Panc1 (cell line): Measurements from ENCODE around the gene DLK2. TPM values are rescaled to one million over a fixed set of nuclear protein-coding genes. Genes with fewer than 3 reads are reported as not detected.
A peak's percentile ranks its signal among the peaks of the same experiment; 100 is the strongest.

ENCODE experiments used
- ATAC-seq: fragments of 200-7000 bp; cut with Tn5 transposase; 2 replicates; pipeline ENCODE4 v1.9.1; 2020; ENCODE audit warnings: mild to moderate bottlenecking, moderate library complexity
- BruUV-seq: library from RNA; stranded (reverse); fragments of 400-500 nt; replicated peaks from 2 replicates; lab custom pipeline; 2021; lab: Mats Ljungman, UMichigan
- CTCF ChIA-PET: fragments of 300-600 bp; sonication (Branson Sonifier 250); formaldehyde crosslinking; loops from one replicate; lab custom pipeline; 2022; ENCODE audit warnings: antibody characterized with exemption; lab: Charles Lee
- POLR2A ChIA-PET: fragments of 300-600 bp; sonication (Branson Sonifier 250); formaldehyde crosslinking; loops from one replicate; lab custom pipeline; 2022; ENCODE audit warnings: antibody characterized with exemption; lab: Charles Lee
- DNase-seq: peaks from one replicate; pipeline ENCODE4 v3.0.0-alpha.2; 2010; ENCODE audit warnings: low read depth, low spot score
- H3K27ac ChIP-seq: 2 replicates; pipeline ENCODE4 v1.5.1; 2011; ENCODE audit warnings: mild to moderate bottlenecking, low read length, inconsistent platforms
- H3K27me3 ChIP-seq: fragments of 200-500 bp; sonication (Bioruptor generic); 2 replicates; pipeline ENCODE4 v1.6.0; 2014; ENCODE audit warnings: low read length, inconsistent platforms; ENCODE audit not compliant: control insufficient read depth, insufficient read depth
- H3K36me3 ChIP-seq: fragments of 200-500 bp; sonication (Bioruptor generic); 2 replicates; pipeline ENCODE4 v1.5.1; 2014; ENCODE audit warnings: inconsistent platforms, mild to moderate bottlenecking, low read length, moderate library complexity; ENCODE audit not compliant: control insufficient read depth, insufficient read depth
- H3K4me1 ChIP-seq: 2 replicates; pipeline ENCODE4 v1.5.1; 2011; ENCODE audit warnings: inconsistent platforms, mild to moderate bottlenecking, low read length, moderate library complexity; ENCODE audit not compliant: control insufficient read depth, insufficient read depth
- H3K4me3 ChIP-seq, 2 experiments: 2 replicates each; pipeline ENCODE4 v1.5.1; 2011 to 2012; ENCODE audit warnings: low read depth in 2 of 2, low read length in 2 of 2, mild to moderate bottlenecking in 2 of 2, inconsistent platforms in 1 of 2, moderate library complexity in 1 of 2
- H3K9me3 ChIP-seq: fragments of 200-500 bp; sonication (Bioruptor generic); 2 replicates; pipeline ENCODE4 v1.5.1; 2014; ENCODE audit warnings: low read depth, mild to moderate bottlenecking, inconsistent platforms, low read length, moderate library complexity; ENCODE audit not compliant: control insufficient read depth, insufficient read depth
- CTCF ChIP-seq: fragments of 450-650 bp; IDR thresholded peaks from 2 replicates; pipeline ENCODE4 v1.5.1; 2017; ENCODE audit warnings: mild to moderate bottlenecking
- POLR2AphosphoS5 ChIP-seq: IDR thresholded peaks from 2 replicates; pipeline ENCODE4 v1.6.1; 2012; ENCODE audit warnings: mild to moderate bottlenecking, low read depth, low read length, moderate library complexity
- REST ChIP-seq, 2 experiments: IDR thresholded peaks; 2 replicates each; pipeline ENCODE4 v1.6.1; 2011 to 2012; ENCODE audit warnings: low read depth in 2 of 2, control low read depth in 1 of 2, low read length in 1 of 2, mild to moderate bottlenecking in 1 of 2, moderate library complexity in 1 of 2; ENCODE audit not compliant: insufficient read depth in 1 of 2
- SIN3A ChIP-seq: IDR thresholded peaks from 2 replicates; pipeline ENCODE4 v1.6.1; 2012; ENCODE audit warnings: low read depth, mild to moderate bottlenecking, low read length, moderate library complexity, borderline replicate concordance; ENCODE audit not compliant: insufficient read depth
- TCF7L2 ChIP-seq: IDR thresholded peaks from 2 replicates; pipeline ENCODE4 v1.6.1; 2011; ENCODE audit warnings: mild to moderate bottlenecking, low read depth, low read length, inconsistent platforms
- in situ Hi-C: cut with HindIII; loops from 2 replicates; pipeline ENCODE4 v1.10.0; 2016; ENCODE audit warnings: low sequenced_read_pairs, low pct_unique_long_range_greater_than_20kb
- intact Hi-C: fragments of 100-400 bp; cut with micrococcal nuclease; formaldehyde crosslinking; loops from one replicate; pipeline ENCODE4 v1.10.0; 2022; ENCODE audit not compliant: unreplicated experiment
- total RNA-seq: library from RNA; stranded (reverse); gene quantifications from one replicate; pipeline ENCODE4 v1.2.1, GENCODE V29; 2021; ENCODE audit not compliant: unreplicated experiment

Gene DLK2
- total RNA-seq, 1 experiment from 2014 or later, result 19.1 TPM

GRCh38 chr6:43492673-43493072 lies 37.3 kb upstream of the DLK2 start:
- ATAC-seq, result no peak
- Histone ChIP-seq H3K4me3 (no peak overlapping the region), H3K36me3 (no peaks in the 10 kb centered on the region), H3K27ac (no peak overlapping the region), H3K4me1 (peaks cover 19% of the 10 kb centered on the region), H3K9me3 (no peaks in the 10 kb centered on the region), H3K27me3 (no peaks in the 10 kb centered on the region)
- DNase-seq, result no peak
- POLR2A ChIA-PET, result no interaction called here
- no TSS peak for BruUV-seq
- in situ Hi-C loops (no loop called here), intact Hi-C loops (no loop called here)
- CTCF ChIA-PET, result no interaction called here
- TF ChIP-seq REST (IDR thresholded peaks at IDR 0.05; ENCODE audit: insufficient read depth in 1 of 2, low read depth in 2 of 2, low read length in 1 of 2) (peak in 1 of 2 experiments; percentile 42; a peak in 1 of 4 replicates), TCF7L2 (no peak)

- Histone ChIP-seq H3K9me3 (no peaks in the 10 kb centered on the region), H3K4me3 (no peak overlapping the region), H3K4me1 (peaks cover 19% of the 10 kb centered on the region), H3K36me3 (no peaks in the 10 kb centered on the region), H3K27me3 (no peaks in the 10 kb centered on the region), H3K27ac (no peak overlapping the region)
- CTCF ChIA-PET, result no interaction called here
- peak; percentile 36; the same call in 1 of the 2 replicates for ATAC-seq
- intact Hi-C loops (no loop called here), in situ Hi-C loops (no loop called here)
- TF ChIP-seq CTCF, result no peak
- no peak for TF ChIP-seq TCF7L2
- TF ChIP-seq REST (IDR thresholded peaks at IDR 0.05; ENCODE audit: insufficient read depth in 1 of 2, low read depth in 2 of 2, low read length in 1 of 2), result no peak
- no peak for TF ChIP-seq SIN3A
- no peak for TF ChIP-seq POLR2AphosphoS5
- no peak for DNase-seq
- BruUV-seq, result no TSS peak
- POLR2A ChIA-PET, result no interaction called here
Observed at GRCh38 chr6:43491750-43492661, 36.7 kb upstream of the DLK2 start.
